ENCODE results near the gene LGSN. TPM values are rescaled to one million over a fixed set of nuclear protein-coding genes. Genes with fewer than 3 reads are reported as not detected.
A peak's percentile ranks its signal among the peaks of the same experiment; 100 is the strongest.

Gene LGSN
- total and polyA plus RNA-seq, 2 of the 13 experiments (the other 11 are each of a cell fraction or from before 2014, with no cell fraction given), result 0.13 to 0.63 TPM

GRCh38 chr6:63352544-63353285 is 32.9 kb upstream of the LGSN start (continued):
- TF ChIP-seq ZBTB2 (CRISPR knock-in tag; IDR thresholded peaks at IDR 0.05; ENCODE audit: low read depth) (no peak), ARID3A (IDR thresholded peaks at IDR 0.05; ENCODE audit: low read depth, low read length) (peak; percentile 59; the same call in 1 of the 2 replicates), KLF12 (CRISPR knock-in tag; IDR thresholded peaks at IDR 0.05; ENCODE audit: borderline replicate concordance) (no peak), ZUFSP (CRISPR knock-in tag; IDR thresholded peaks at IDR 0.05; ENCODE audit: borderline replicate concordance) (no peak), ZNF614 (CRISPR knock-in tag; IDR thresholded peaks at IDR 0.05; ENCODE audit: borderline replicate concordance) (peak; percentile 73; the same call in 1 of the 2 replicates), DBP (CRISPR knock-in tag; IDR thresholded peaks at IDR 0.05; ENCODE audit: not compliant biosample characterization) (no peak), ZSCAN31 (CRISPR knock-in tag; IDR thresholded peaks at IDR 0.05; ENCODE audit: low read depth) (no peak), SPEN (CRISPR knock-in tag; IDR thresholded peaks at IDR 0.05; ENCODE audit: low read depth) (no peak), ARNTL (CRISPR knock-in tag; IDR thresholded peaks at IDR 0.05) (no peak), THYN1 (CRISPR knock-in tag; IDR thresholded peaks at IDR 0.05; ENCODE audit: borderline replicate concordance, low read depth) (no peak), ZHX2 (IDR thresholded peaks at IDR 0.05; ENCODE audit: low read depth) (no peak), ZHX2 (CRISPR knock-in tag; IDR thresholded peaks at IDR 0.05; ENCODE audit: borderline replicate concordance) (no peak), SAP130 (CRISPR knock-in tag; IDR thresholded peaks at IDR 0.05; ENCODE audit: low read depth) (peak; percentile 61), POLR2AphosphoS5 (IDR thresholded peaks at IDR 0.05; ENCODE audit: low read depth, low read length) (no peak), ZNF33B (CRISPR knock-in tag; IDR thresholded peaks at IDR 0.05) (no peak), ZNF773 (CRISPR knock-in tag; IDR thresholded peaks at IDR 0.05; ENCODE audit: borderline replicate concordance) (no peak)

Data from HepG2 (cell line).